ENCODE data around the gene PDE11A.

The PDE11A gene

DNA sequence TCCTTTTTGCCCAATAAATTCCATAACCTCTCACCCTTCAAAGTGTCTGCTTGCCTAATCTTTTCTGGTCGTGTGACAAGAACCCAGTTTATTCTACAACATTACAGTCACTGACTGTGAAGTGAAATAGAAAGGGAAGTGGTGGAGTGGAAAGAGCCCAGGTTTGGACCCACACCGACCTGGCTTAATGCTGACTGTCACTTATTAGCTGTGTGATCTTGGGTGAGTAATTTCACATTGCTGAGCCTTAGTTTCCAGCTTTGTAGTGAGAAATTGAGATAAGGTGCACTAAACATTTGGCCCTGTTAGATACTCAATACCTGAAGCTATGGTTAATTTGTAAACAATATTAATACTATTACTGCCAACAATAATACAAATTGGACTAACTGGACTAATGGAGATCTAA, 388.9 kb downstream of the PDE11A start:
- no peak for DNase-seq

DNA sequence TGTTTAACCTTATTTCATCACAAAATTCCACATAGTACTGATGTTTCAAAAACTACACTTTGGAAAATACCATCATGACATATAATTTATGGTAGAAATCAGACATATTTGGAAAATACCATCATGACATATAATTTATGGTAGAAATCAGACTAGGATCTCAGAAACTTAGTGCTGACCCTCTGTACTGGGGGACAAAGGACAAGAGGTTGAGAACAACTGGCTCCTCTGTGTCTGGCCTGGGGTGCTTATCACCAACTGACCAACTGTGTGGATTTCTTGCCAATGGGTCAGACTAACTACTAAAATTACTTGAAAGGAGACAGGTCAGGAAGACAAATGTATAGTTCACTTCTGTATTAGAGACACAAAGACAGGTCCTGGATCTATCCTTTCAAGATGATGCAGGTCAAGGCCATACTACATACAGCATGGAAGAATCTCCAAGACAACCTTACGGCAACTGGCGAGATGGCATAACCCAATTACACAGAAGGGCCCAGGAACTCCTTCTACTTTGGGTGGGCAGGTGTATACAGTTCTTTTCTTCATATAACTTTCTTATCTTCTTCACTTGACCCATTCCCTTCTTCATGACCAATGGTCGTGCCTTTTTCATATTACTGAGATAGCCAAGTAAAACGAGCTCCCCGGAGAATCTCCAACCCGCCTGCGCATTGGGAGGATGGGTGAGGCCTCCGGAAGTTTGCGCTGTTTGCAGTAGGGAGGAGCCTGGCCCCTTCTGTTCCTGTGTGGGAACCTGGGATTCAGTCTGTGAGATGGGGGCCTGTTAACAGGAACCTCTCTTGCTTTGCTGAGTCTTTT, 389.5 kb downstream of the PDE11A start:
- no peak for DNase-seq

DNA sequence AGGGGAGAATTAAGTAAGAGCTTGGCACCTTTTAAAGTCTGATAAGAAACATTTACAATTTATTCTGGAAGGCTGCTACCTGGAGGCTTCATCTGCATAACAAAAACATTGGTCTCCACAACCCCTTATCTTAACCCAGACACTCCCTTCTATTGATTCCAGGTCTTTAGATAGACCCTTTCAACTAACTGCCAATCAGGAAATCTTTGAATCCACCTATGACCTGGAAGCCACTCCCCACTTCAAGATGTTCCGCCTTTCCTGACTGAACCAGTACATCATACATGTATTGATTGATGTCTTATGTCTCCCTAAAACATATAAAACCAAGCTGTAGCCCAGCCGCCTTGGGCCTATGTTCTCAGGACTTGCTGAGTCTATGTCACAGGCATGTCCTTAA, 390.6 kb downstream of the PDE11A start:
- DNase-seq: no peak

DNA sequence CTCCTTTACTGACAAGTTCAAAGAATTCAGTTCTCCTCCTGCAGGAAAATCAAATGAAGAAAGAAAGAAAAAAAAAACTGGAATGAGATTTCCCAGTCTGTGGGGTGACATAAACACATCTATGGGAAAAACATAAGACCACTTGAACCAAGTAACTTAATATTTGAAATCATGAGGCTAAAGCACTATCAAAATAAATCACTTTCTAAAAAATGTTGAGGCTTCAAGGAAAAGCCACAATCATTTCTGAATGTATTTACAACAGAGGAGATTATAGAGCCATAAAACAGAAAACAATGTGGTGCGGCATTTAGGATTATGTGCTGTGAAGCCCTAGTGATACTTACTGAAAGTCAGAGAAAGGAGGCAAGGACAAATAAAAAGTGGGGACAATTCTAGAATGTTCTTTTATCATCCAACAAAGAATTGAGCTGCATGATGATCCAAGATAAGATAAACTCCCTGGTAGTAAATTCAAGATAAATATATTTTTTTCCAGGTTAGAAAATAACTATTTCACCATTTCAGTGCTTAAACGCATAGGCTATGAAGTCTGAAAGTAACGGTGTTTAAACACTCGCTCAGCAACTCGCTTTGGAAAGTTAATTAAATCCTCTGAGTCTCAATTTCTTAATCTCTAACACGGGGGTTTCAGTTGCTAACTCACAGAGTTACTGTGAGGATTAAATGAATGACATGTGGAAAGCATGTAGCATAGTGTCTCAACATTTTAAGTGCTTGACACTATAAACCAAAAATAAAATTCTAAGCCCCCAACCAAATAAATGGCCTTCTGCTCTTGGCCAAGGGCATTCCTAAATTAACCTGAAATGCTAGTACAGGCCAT, 391.5 kb downstream of the PDE11A start:
- no peak for DNase-seq

DNA sequence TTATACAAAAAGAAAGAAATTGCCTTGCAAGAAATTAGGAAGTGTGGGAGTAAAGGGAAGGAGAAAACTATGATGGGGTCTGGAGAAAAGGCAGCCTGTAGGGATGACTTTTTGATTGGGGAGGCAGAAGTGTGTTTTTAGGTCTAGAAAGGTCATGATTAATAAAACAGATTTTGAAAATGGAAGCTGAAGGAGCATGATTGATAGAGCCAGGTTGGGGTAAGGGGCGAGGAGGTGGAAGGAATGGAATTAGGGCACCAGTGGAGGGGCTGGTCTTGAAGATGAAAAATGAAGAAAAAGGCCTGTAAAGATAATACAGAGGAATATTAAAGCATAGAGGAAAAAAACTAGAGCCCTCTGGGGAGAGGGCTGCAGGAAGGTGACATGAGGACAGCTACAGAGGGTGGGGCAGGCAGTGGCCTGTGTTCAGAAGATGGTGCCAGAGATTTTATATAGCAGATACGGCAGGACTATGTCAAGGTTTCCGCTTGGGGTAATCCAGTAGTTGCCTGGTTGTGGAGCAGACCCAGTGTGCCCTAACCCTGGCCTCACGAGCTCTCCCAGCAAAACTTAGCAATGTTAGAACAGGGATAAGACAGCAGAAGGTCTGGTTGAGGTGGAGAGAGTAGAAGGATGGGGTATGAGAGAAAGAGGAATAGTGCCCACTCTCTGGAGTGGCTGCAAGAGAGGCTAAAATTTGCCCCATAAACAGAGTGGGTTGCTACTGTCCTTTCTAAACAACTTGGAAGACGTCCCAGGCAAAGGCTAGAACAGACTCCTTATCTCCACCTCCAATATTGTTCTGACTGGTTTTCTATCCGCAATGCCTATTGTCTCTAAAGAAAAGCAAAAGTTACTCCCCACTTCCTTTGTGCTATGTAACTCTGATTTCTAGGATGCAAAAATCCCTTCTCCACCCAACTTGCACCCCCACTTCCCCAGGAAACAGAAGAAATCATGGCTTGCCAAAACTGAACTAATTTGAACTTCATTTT, 392.7 kb downstream of the PDE11A start:
- no peak for DNase-seq

DNA sequence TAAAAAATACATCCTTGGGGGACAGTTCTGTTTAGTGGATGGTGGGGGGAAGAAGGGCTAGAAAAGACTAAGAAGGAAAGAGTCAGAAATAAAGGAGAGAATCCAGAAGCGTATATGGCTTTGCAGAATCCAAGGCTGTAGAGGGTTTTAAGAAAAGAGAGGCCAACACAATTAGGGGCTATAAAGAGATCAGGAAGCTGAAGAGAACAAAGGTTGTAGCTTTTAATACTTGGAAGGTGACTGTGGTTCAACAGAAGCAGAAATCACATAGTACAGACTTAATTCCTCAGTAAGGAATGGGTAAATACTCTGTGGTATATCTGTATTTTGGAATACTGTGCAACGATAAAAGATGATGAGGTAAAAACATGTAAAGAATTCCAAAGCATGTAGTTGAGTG, 393.6 kb downstream of the PDE11A start:
- no peak for DNase-seq

DNA sequence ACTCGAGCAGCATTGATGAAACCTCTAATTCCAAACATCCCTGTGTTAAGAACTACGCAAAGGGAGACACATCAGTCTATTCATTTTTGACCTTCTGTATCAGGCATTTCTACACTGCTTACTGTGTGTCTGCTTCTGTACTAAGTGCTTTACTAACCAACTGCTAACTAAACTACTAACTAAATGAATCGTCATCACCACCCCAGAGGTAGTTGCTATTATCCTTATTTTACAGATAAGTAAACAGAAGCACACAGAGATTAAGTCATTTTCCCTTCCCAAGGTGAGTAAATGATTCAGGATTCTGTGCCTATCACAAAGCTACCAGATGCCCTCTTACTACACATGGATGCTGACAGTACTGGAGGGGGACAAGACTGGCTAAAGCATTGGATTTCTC, 395.9 kb downstream of the PDE11A start:
- DNase-seq: no peak

DNA sequence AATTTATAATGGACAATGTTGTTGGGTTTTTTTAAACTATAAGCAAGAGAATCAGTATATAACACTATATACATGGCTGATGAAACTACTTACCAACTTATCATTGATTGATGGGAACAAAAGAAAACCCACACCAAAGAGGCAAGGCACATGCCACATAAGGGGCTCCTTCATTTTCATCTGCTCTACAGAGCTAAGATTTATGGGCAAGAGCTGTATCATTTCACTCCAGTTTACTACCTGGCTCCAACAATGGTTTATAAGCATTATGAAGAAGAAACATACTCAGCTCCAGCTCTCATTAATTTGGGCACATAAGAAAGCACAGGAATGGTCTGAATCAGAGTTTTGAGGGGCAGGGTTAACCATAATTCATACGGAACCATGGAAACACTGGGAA, 396.8 kb downstream of the PDE11A start:
- no peak for DNase-seq

DNA sequence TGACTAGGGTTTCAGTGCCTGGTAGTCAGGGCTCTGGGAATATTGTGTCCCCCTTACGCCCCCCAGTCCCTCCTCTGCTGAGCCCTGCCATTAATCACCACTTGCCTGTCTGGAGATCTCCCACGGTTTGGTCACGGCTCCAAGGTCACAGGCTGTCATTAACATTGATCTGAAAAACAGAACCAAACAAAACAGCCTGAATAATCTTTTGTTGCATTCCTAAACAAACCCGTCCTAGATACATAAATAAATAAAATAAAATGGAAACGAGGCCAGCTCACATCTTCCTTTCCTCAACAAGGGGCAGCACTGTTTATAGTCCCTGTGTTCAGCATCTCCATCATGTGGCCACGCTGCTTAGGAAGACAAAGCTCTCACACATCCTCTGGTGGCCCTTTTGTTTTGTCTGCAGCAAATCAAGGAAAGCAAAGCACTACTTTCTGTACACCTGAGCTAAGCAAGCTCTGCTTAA, 397.2 kb downstream of the PDE11A start:
- DNase-seq: no peak

DNA sequence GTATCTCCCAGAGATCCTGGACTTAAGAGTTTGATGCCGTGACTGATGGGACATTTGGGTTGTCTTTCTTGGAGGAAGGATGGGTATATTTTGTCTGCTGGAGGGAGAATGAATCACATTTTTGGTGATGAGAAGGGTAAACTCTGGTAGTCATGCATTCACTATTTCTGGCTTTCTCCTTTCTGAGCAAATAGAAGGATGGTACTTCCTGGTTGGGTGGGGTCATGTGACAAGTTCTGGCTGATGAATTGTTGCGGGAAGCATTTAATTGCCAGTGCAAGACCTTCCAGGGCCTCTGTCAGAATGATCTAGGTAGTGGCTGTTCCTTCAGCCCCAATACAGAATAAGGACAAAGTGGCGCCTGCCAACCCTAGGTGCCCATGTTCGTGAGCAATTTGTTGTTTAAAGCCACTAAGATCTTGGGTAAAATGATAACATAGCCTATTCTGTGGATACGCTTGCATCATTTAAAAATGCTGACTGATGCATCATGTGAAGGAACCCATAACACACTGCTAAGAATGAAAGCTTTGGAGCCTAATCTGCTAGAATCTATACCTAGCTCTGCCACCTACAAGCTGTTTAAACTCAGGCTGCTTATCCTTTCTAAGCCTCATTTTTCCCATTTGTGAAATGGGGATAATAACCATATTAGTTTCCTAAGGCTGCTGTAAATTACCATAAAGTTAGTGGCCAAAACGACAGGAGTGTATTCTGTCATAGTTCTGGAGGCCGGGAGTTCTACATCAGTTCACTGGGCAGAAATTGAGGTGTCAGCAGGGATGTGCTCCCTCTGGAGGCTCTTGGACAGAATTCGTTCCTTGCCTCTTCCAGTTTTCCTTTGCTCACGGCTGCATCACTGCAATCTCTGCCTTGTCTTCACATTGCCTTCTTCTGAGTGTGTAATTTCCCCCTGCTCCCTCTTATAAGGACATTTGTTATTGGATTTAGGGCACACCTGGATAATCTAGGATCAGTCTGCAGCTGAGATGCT, 398.7 kb downstream of the PDE11A start:
- DNase-seq: no peak

DNA sequence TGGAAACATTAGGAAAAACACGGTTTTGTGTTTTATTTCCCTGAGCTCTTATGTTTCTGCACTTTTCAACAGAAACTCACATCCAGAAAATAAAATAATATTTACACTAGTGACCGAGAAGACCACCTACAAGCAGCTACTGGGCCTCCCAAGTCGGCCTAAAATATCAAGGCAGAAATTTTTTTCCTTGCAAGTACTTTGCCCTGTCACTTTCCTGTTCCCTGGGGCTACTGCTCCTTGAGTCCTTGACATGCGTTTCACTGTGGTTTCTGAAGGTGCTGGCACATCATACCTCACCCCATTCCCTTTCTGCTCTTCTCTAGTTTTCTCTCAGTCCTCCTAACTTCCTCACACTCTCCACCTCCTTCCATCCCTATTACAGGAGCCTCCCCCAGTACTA, 400.9 kb downstream of the PDE11A start:
- no peak for DNase-seq

DNA sequence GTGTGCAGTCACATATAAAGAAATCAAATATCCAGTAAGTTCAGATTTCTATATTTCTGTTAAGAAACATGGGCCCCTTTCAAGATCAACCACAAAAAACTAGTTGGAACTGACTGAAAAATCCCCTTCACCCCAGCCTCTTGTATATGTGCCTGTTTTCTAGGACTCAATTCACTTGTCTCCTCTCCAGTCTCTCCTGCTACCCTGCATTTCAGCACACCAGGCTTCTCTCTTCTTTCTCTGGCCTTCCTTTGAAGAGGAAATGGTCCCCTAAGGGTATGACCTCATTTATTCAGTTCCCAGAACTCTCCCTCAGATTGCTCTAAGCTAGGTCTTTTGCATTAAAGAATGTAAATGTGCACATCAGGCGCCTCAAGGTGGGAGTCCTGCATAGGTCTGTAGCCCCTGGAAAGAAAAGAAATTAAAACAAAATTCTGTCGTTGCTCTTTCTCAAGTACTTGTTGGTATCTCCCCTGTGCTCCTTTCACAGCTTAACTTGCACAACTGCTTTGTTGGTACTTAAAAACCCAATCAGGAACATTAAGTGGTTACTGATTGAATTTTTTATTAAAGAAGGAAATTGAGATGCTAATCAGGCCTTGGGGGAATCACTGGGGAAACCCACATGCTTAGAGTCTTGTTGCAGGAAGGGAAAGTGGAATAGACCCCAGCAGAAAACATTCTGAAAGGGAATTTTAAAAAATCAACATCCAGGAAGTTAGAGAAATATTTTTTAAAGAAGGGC, 401.6 kb downstream of the PDE11A start:
- no peak for DNase-seq

DNA sequence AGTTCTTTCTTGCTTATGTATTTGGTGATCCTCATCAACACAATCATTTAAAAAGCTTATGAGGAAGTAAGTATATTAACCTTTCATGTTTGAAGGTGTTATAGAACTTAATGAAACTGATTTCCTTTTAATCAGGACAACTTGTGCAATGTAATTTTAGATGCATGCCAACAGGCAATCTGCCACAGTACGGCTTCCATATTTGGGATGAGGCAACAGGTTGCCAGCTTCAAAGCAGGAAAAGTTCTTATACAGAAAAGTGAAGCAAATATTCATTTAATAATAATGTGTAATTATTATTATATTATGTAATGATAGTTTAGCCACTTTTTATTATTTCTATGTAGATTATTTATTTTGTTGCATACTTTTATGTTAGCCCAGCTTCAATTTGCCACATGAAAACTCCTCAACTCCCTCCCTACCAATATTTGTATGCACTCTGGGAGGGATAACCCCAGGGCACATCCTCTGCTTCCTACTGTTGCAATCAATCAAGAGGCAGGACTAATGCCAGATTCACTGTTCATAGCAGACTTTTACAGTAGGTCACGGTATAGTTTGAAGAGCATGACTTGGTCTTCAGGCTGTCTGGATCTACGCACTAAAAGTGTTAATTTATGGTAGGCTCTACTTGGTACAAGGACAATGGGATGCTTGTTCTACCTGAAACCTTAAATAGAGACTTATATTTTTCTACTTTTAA, 402.8 kb downstream of the PDE11A start:
- DNase-seq: no peak

DNA sequence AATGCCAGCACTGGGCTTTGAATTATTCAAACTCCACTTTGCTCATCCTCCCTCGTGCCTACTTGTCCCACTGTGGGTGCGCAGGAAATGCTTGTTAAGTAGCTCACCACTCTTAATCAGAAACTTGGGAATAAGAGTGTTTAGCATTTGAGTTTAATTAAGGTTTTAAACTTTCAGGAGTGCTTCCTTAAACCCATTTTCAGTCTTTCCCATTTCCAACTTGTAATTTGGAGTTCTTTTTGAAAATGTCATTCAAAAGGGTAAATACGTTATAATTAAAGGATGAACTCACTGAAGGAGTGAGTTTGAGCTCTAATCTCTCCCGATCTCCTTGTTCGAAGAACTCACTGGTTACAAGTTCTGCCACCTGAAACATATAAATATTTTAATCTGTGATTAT, 403.4 kb downstream of the PDE11A start:
- DNase-seq: no peak

DNA sequence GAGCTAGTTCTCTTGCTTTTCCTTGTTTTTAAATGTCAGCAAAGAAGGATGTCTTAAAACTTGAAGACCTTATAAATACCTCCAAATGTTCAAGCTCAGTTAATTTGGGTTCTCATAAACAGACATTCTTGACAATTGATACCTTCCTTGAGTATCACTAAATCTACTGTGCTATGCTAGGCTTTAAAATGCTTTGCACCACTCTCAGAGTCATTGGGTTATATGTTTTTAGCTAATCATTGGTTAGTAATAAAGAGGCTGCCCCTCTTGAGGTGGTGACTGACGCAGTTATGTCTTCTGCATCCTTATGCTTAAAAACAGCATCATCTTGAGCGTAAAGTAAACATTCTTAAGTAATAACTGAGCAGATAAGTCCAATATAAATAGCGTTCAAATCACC, 404.0 kb downstream of the PDE11A start:
- no peak for DNase-seq

DNA sequence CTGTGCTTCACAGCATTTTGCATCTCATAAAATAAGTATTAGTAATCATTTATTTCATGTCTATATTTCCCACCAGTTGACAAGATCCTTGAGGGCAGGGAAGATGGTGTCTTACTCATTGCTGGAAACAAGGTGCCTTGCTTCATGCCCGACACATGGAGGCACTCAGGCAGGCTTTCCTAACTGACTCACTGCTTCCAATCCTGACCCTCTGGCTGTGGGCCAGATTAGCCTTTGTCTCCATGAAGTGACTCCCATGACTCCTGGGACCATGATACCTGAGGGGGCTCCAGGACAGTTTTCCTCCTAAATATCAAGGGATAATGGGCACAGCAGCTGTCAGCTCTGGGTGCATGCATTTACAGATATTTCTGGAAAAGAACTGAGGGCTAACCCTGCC, 405.0 kb downstream of the PDE11A start:
- no peak for DNase-seq

DNA sequence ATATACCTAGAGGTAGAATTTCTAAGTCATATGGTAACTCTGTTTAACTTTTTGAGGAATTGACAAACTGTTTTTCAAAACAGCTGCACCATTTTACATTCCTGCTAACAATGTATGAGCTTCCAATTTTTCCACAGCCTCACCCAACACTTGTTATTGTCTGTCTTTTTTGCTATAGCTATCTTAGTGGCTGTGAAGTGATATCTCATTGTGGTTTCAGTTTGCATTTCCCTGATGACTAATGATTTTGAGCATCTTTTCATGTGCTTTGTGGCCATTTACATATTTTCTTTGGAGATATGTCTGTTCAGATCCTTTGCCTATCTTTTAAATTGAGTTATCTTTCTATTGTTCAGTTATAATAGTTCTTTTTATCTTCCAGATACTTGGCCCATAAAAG, 406.2 kb downstream of the PDE11A start:
- no peak for DNase-seq

DNA sequence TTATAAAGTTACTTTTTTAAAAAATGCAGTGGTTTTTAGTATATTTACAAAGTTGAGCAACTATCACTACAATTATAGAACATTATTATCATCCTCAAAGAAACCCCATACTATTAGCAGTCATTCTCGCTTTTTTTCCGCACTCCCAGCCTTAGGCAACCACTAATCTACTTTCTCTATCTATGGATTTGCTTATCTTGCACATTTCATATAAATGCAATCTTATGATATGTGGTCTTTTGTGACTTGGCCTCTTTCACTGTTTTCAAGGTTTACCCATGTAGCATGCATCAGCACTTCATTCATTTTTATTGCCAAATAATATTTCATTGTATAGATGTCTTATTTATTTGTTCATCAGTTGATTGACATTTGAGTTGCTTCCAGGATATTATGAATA, 406.6 kb downstream of the PDE11A start:
- DNase-seq: no peak

DNA sequence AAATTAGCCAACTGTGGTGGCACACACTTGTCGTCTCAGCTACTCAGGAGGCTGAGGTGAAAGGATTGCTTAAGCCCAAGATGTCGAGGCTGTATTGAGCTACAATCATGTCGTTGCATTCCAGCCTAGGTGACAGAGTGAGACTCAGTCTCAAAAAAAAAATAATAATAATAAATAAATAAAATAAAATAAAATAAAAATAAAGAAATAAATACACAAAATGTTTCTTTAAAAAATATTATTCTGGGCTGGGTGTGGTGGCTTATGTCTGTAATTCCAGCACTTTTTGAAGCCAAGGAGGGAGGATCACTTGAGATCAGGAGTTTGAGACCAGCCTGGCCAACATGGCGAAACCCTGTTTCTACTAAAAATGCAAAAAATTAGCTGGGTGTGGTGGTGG, 407.2 kb downstream of the PDE11A start:
- no peak for DNase-seq

DNA sequence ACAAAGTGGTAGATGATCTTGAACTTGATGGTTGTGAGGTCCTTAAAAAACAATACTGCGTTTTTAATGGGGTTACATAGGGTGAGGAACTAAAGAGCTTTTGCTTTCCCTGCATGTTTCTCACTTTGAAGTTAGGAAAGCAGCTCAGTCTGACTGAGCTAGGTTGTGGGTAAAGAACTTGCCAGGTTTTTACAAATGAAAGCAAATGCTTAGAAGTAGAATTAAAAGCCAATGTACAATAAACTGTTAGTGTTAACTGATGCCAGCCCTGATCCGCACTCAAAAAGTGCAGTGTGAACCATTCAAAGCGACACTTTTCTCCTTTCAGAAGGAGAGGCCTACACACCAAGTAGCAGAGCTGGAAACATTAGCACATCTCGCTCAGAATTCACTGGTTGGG, 409.7 kb downstream of the PDE11A start:
- DNase-seq: no peak
